Mesothelial cell of epicardium (in vitro differentiated cells): ENCODE measurements around the gene FOXN1. TPM values are rescaled to one million over a fixed set of nuclear protein-coding genes. Genes with fewer than 3 reads are reported as not detected.
A peak's percentile ranks its signal among the peaks of the same experiment; 100 is the strongest.

ENCODE experiments used
- DNase-seq, 2 experiments: peaks; one replicate each; pipeline ENCODE4 v3.0.0; 2021; ENCODE audit warnings: low spot score in 2 of 2; ENCODE audit not compliant: unreplicated experiment in 2 of 2
- H3K27ac Mint-ChIP-seq: 2 replicates; pipeline ENCODE4 v1.8.0; 2021; ENCODE audit warnings: mixed read lengths
- H3K27me3 Mint-ChIP-seq: 2 replicates; pipeline ENCODE4 v1.8.0; 2021; ENCODE audit warnings: low read depth, mixed read lengths
- H3K36me3 Mint-ChIP-seq: 2 replicates; pipeline ENCODE4 v1.8.0; 2021; ENCODE audit warnings: mixed read lengths
- H3K4me1 Mint-ChIP-seq: 2 replicates; pipeline ENCODE4 v1.8.0; 2021; ENCODE audit warnings: mixed read lengths
- H3K4me3 Mint-ChIP-seq: 2 replicates; pipeline ENCODE4 v1.8.0; 2021; ENCODE audit warnings: mild to moderate bottlenecking, moderate library complexity, mixed read lengths
- H3K9me3 Mint-ChIP-seq: 2 replicates; pipeline ENCODE4 v1.8.0; 2021; ENCODE audit warnings: mixed read lengths
- CTCF ChIP-seq: fragments of 200-600 bp; sonication (generic); IDR thresholded peaks from one replicate; pipeline ENCODE4 v1.5.0; 2021; ENCODE audit warnings: antibody characterized with exemption; ENCODE audit not compliant: unreplicated experiment
- total RNA-seq: library from RNA; stranded (reverse); gene quantifications from 3 replicates; pipeline ENCODE4 v1.2.1, GENCODE V29; 2021

The FOXN1 gene
- total RNA-seq, 1 donor from 2014 or later: 0.34 TPM

- no peaks in the 10 kb centered on the region for H3K27me3 Mint-ChIP-seq
- no peak for DNase-seq
- TF ChIP-seq CTCF: peak; percentile 59
- H3K4me1 Mint-ChIP-seq: peaks cover 28% of the 10 kb centered on the region
- H3K27ac Mint-ChIP-seq: no peak overlapping the region
- no peaks in the 10 kb centered on the region for H3K9me3 Mint-ChIP-seq
- peaks cover 3% of the 10 kb centered on the region for H3K36me3 Mint-ChIP-seq
- H3K4me3 Mint-ChIP-seq: no peak overlapping the region
These were observed 42.4 kb downstream of the FOXN1 start for GRCh38 chr17:28548417-28549130.

- no peak for DNase-seq
- no peaks in the 10 kb centered on the region for H3K27me3 Mint-ChIP-seq
- no peak overlapping the region for H3K4me3 Mint-ChIP-seq
- no peak for TF ChIP-seq CTCF
- H3K36me3 Mint-ChIP-seq: peaks cover 11% of the 10 kb centered on the region
- H3K4me1 Mint-ChIP-seq: peaks cover 28% of the 10 kb centered on the region
- no peak overlapping the region for H3K27ac Mint-ChIP-seq
- no peaks in the 10 kb centered on the region for H3K9me3 Mint-ChIP-seq
These were observed 43.3 kb downstream of the FOXN1 start for GRCh38 chr17:28549236-28550132.

- Mint-ChIP-seq H3K9me3 (no peaks in the 10 kb centered on the region), H3K4me3 (peak overlapping the region; percentile 96), H3K27me3 (no peaks in the 10 kb centered on the region), H3K4me1 (peaks cover 31% of the 10 kb centered on the region), H3K36me3 (peaks cover 16% of the 10 kb centered on the region), H3K27ac (no peak overlapping the region)
- no peak for DNase-seq
- TF ChIP-seq CTCF: no peak
These were observed 44.7 kb downstream of the FOXN1 start for GRCh38 chr17:28550858-28551257.

GRCh38 chr17:28551421-28552175, 45.5 kb downstream of the FOXN1 start:
- peaks cover 24% of the 10 kb centered on the region for H3K36me3 Mint-ChIP-seq
- peak overlapping the region; percentile 96 for H3K4me3 Mint-ChIP-seq
- H3K27ac Mint-ChIP-seq: peak overlapping the region; percentile 97
- H3K4me1 Mint-ChIP-seq: peaks cover 31% of the 10 kb centered on the region
- no peaks in the 10 kb centered on the region for H3K9me3 Mint-ChIP-seq
- peak in 1 of 2 experiments; percentile 50 for DNase-seq
- H3K27me3 Mint-ChIP-seq: no peaks in the 10 kb centered on the region
- no peak for TF ChIP-seq CTCF

GRCh38 chr17:28552176-28552999, 46.2 kb downstream of the FOXN1 start, which contains the start of gene UNC119:
Gene UNC119 (minus strand): TSS chr17:28552624. CDS start chr17:28552557, 67 bp downstream.
- Mint-ChIP-seq H3K27ac (peak within 1 kb of the TSS; percentile 97), H3K9me3 (no peaks in the 10 kb centered on the region)

More at GRCh38 chr17:28552176-28552999, 46.2 kb downstream of the FOXN1 start, which contains the start of gene UNC119:
- no peak for TF ChIP-seq CTCF
- DNase-seq: peak; percentile 79 to 84
- Mint-ChIP-seq H3K27me3 (no peaks in the 10 kb centered on the region), H3K4me1 (peaks cover 31% of the 10 kb centered on the region), H3K36me3 (peaks cover 31% of the 10 kb centered on the region), H3K4me3 (peak within 1 kb of the TSS; percentile 96)
